ENCODE measurements around the gene GCAT. TPM values are rescaled to one million over a fixed set of nuclear protein-coding genes. Genes with fewer than 3 reads are reported as not detected.
A peak's percentile ranks its signal among the peaks of the same experiment; 100 is the strongest.

GCAT gene
- total and polyA plus RNA-seq, 4 donors: 20.7 to 32.6 (median 29.8) TPM

DNA sequence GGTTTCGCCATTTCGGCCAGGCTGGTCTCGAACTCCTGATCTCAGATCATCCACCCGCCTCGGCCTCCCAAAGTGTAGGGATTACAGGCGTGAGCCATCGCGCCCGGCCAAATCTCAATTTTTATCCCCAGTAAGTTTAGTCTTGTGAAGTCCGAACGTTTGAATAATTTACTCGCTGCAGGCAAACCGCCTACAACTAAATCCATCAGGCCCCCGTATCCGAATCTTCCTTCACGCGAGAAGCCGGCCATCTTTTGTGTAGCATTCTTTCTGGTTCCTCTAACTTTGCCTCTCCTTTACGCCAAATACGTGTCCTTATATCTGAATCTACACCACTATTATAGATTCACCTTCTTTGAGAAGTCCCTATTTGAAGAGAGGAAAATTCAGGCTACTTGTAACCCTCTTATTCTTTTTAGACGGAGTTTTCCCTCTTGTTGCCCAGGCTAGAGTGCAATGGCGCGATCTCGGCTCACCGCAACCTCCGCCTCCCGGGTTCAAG, 40.9 kb downstream of the GCAT start:
- no peak for TF ChIP-seq CTCF (IDR thresholded peaks at IDR 0.05; ENCODE audit: low read depth, low read length, missing input control)
- peak; percentile 24 for TF ChIP-seq ZBTB33 (IDR thresholded peaks at IDR 0.05)

GRCh38 chr22:37849089-37849751, 41.5 kb downstream of the GCAT start, which contains the start of gene EIF3L:
Gene EIF3L (plus strand): TSS chr22:37849419. CDS start chr22:37849450, 31 bp downstream.
- peak; percentile 88 for DNase-seq (ENCODE audit: low spot score)
- H3K27me3 ChIP-seq (ENCODE audit: control insufficient read depth in 4 of 4, insufficient read depth in 4 of 4, low read length in 3 of 4): no peaks in the 10 kb centered on the region
- peaks cover 2 to 17% (median 13%) of the 10 kb centered on the region in 4 donors for H3K36me3 ChIP-seq (ENCODE audit: control insufficient read depth in 4 of 4, insufficient read depth in 3 of 4, low read depth in 1 of 4, low read length in 3 of 4)
- H3K4me3 ChIP-seq (ENCODE audit: low read depth in 1 of 3, low read length in 3 of 3): peak within 1 kb of the TSS; percentile 86 to 98 (median 95)
- under 1% methylated on average over 49 of the region's 49 CpGs for WGBS
- TF ChIP-seq CTCF (IDR thresholded peaks at IDR 0.05; ENCODE audit: low read depth, low read length, missing input control) (no peak), RXRA (IDR thresholded peaks at IDR 0.05) (peak; percentile 42 to 52), JUND (IDR thresholded peaks at IDR 0.05) (no peak), HNF4G (IDR thresholded peaks at IDR 0.05) (no peak), TAF1 (conservative IDR thresholded peaks at IDR 0.05) (peak; percentile 41), RAD21 (IDR thresholded peaks at IDR 0.05) (no peak), FOXA2 (IDR thresholded peaks at IDR 0.05) (no peak), NR2F2 (IDR thresholded peaks at IDR 0.05) (no peak), HNF4A (conservative IDR thresholded peaks at IDR 0.05) (no peak), YY1 (IDR thresholded peaks at IDR 0.05) (peak; percentile 97), FOXA1 (IDR thresholded peaks at IDR 0.05) (no peak), ZBTB33 (IDR thresholded peaks at IDR 0.05) (peak; percentile 73), SP1 (IDR thresholded peaks at IDR 0.05) (peak; percentile 28), MAX (IDR thresholded peaks at IDR 0.05) (peak; percentile 69), GABPA (IDR thresholded peaks at IDR 0.05 in 1 of 2, conservative IDR thresholded peaks at IDR 0.05 in 1 of 2) (peak; percentile 85 to 96), EGR1 (IDR thresholded peaks at IDR 0.05; ENCODE audit: low read depth in 2 of 2) (peak; percentile 13 to 24)
- TF ChIP-seq, protein P1, sequence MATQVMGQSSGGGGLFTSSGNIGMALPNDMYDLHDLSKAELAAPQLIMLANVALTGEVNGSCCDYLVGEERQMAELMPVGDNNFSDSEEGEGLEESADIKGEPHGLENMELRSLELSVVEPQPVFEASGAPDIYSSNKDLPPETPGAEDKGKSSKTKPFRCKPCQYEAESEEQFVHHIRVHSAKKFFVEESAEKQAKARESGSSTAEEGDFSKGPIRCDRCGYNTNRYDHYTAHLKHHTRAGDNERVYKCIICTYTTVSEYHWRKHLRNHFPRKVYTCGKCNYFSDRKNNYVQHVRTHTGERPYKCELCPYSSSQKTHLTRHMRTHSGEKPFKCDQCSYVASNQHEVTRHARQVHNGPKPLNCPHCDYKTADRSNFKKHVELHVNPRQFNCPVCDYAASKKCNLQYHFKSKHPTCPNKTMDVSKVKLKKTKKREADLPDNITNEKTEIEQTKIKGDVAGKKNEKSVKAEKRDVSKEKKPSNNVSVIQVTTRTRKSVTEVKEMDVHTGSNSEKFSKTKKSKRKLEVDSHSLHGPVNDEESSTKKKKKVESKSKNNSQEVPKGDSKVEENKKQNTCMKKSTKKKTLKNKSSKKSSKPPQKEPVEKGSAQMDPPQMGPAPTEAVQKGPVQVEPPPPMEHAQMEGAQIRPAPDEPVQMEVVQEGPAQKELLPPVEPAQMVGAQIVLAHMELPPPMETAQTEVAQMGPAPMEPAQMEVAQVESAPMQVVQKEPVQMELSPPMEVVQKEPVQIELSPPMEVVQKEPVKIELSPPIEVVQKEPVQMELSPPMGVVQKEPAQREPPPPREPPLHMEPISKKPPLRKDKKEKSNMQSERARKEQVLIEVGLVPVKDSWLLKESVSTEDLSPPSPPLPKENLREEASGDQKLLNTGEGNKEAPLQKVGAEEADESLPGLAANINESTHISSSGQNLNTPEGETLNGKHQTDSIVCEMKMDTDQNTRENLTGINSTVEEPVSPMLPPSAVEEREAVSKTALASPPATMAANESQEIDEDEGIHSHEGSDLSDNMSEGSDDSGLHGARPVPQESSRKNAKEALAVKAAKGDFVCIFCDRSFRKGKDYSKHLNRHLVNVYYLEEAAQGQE (IDR thresholded peaks at IDR 0.05): peak; percentile 43
- TF ChIP-seq, protein P2, sequence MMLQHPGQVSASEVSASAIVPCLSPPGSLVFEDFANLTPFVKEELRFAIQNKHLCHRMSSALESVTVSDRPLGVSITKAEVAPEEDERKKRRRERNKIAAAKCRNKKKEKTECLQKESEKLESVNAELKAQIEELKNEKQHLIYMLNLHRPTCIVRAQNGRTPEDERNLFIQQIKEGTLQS (IDR thresholded peaks at IDR 0.05): no peak
- peak within 1 kb of the TSS; percentile 92 to 97 for H3K9ac ChIP-seq (ENCODE audit: low read depth in 1 of 2, low read length in 2 of 2)
- H3K27ac ChIP-seq (ENCODE audit: low read depth in 1 of 2, low read length in 2 of 2): peak within 1 kb of the TSS; percentile 81 to 82
- no peaks in the 10 kb centered on the region for H3K9me3 ChIP-seq (ENCODE audit: control insufficient read depth in 4 of 4, low read length in 3 of 4)
- peaks cover 2 to 37% (median 30%) of the 10 kb centered on the region in 4 donors for H3K4me1 ChIP-seq (ENCODE audit: control insufficient read depth in 4 of 4, insufficient read depth in 4 of 4, low read length in 3 of 4)

More for the DNA sequence above, 40.9 kb downstream of the GCAT start:
- Histone ChIP-seq H3K9ac (ENCODE audit: low read depth in 1 of 2, low read length in 2 of 2) (peak overlapping the region; percentile 41 to 85), H3K9me3 (ENCODE audit: control insufficient read depth in 4 of 4, low read length in 3 of 4) (no peaks in the 10 kb centered on the region), H3K36me3 (ENCODE audit: control insufficient read depth in 4 of 4, insufficient read depth in 3 of 4, low read depth in 1 of 4, low read length in 3 of 4) (peaks cover 2 to 16% (median 13%) of the 10 kb centered on the region in 4 donors), H3K27ac (ENCODE audit: low read depth in 1 of 2, low read length in 2 of 2) (peak overlapping the region; percentile 81 to 82), H3K27me3 (ENCODE audit: control insufficient read depth in 4 of 4, insufficient read depth in 4 of 4, low read length in 3 of 4) (no peaks in the 10 kb centered on the region), H3K4me1 (ENCODE audit: control insufficient read depth in 4 of 4, insufficient read depth in 4 of 4, low read length in 3 of 4) (peaks cover 2 to 32% (median 26%) of the 10 kb centered on the region in 4 donors), H3K4me3 (ENCODE audit: low read depth in 1 of 3, low read length in 3 of 3) (peak overlapping the region; percentile 86 to 98 (median 95))
- 36% methylated on average over 27 of the region's 27 CpGs for WGBS
- no peak for DNase-seq (ENCODE audit: low spot score)
